ENCODE results near the gene NDST1.
A peak's percentile ranks its signal among the peaks of the same experiment; 100 is the strongest.

The NDST1 gene

GRCh38 chr5:150535611-150536010 is 27.7 kb downstream of the NDST1 start:
- H3K27me3 Mint-ChIP-seq = no peaks in the 10 kb centered on the region
- peaks cover 51% of the 10 kb centered on the region for H3K36me3 Mint-ChIP-seq
- no peaks in the 10 kb centered on the region for H3K4me1 Mint-ChIP-seq
- H3K4me3 Mint-ChIP-seq = no peak overlapping the region
- no peak overlapping the region for H3K27ac Mint-ChIP-seq
- ATAC-seq = no peak
- no peaks in the 10 kb centered on the region for H3K9me3 Mint-ChIP-seq

- Mint-ChIP-seq H3K27ac (no peak overlapping the region), H3K4me1 (no peaks in the 10 kb centered on the region), H3K36me3 (peaks cover 44% of the 10 kb centered on the region), H3K9me3 (no peaks in the 10 kb centered on the region), H3K27me3 (no peaks in the 10 kb centered on the region), H3K4me3 (no peak overlapping the region)
- ATAC-seq = no peak
Measured at GRCh38 chr5:150538007-150538917, 30.3 kb downstream of the NDST1 start.

- Mint-ChIP-seq H3K27me3 (no peaks in the 10 kb centered on the region), H3K9me3 (no peaks in the 10 kb centered on the region), H3K4me3 (no peak overlapping the region), H3K4me1 (no peaks in the 10 kb centered on the region), H3K36me3 (peaks cover 43% of the 10 kb centered on the region), H3K27ac (no peak overlapping the region)
- ATAC-seq = no peak
Measured at GRCh38 chr5:150539206-150539605, 31.3 kb downstream of the NDST1 start.

- no peaks in the 10 kb centered on the region for H3K9me3 Mint-ChIP-seq
- no peak overlapping the region for H3K27ac Mint-ChIP-seq
- no peak for ATAC-seq
- no peak overlapping the region for H3K4me3 Mint-ChIP-seq
- H3K27me3 Mint-ChIP-seq = no peaks in the 10 kb centered on the region
- peaks cover 35% of the 10 kb centered on the region for H3K36me3 Mint-ChIP-seq
- peaks cover 7% of the 10 kb centered on the region for H3K4me1 Mint-ChIP-seq
Measured at GRCh38 chr5:150540042-150540441, 32.1 kb downstream of the NDST1 start.

GRCh38 chr5:150540615-150541396 is 32.9 kb downstream of the NDST1 start:
- Mint-ChIP-seq H3K9me3 (no peaks in the 10 kb centered on the region), H3K4me1 (peaks cover 8% of the 10 kb centered on the region), H3K4me3 (no peak overlapping the region), H3K36me3 (peaks cover 34% of the 10 kb centered on the region), H3K27me3 (no peaks in the 10 kb centered on the region), H3K27ac (no peak overlapping the region)
- ATAC-seq = no peak

- Mint-ChIP-seq H3K9me3 (no peaks in the 10 kb centered on the region), H3K4me1 (peaks cover 8% of the 10 kb centered on the region), H3K27ac (no peak overlapping the region), H3K4me3 (no peak overlapping the region), H3K27me3 (no peaks in the 10 kb centered on the region), H3K36me3 (peaks cover 34% of the 10 kb centered on the region)
- no peak for ATAC-seq
Measured at GRCh38 chr5:150541397-150541675, 33.4 kb downstream of the NDST1 start.

- Mint-ChIP-seq H3K9me3 (no peaks in the 10 kb centered on the region), H3K27ac (no peak overlapping the region), H3K4me1 (peaks cover 8% of the 10 kb centered on the region), H3K4me3 (no peak overlapping the region), H3K36me3 (peaks cover 34% of the 10 kb centered on the region), H3K27me3 (no peaks in the 10 kb centered on the region)
- no peak for ATAC-seq
Measured at GRCh38 chr5:150541895-150542294, 34.0 kb downstream of the NDST1 start.

- no peak for ATAC-seq
- Mint-ChIP-seq H3K4me3 (no peak overlapping the region), H3K36me3 (peaks cover 26% of the 10 kb centered on the region), H3K27ac (peak overlapping the region; percentile 45), H3K4me1 (peaks cover 8% of the 10 kb centered on the region), H3K27me3 (no peaks in the 10 kb centered on the region), H3K9me3 (no peaks in the 10 kb centered on the region)
Measured at GRCh38 chr5:150542933-150543445, 35.1 kb downstream of the NDST1 start.

- Mint-ChIP-seq H3K36me3 (peaks cover 21% of the 10 kb centered on the region), H3K4me3 (no peak overlapping the region), H3K4me1 (peaks cover 8% of the 10 kb centered on the region), H3K27ac (no peak overlapping the region), H3K27me3 (no peaks in the 10 kb centered on the region), H3K9me3 (no peaks in the 10 kb centered on the region)
- ATAC-seq = peak; percentile 85
Measured at GRCh38 chr5:150544611-150545219, 36.8 kb downstream of the NDST1 start.

- Mint-ChIP-seq H3K4me1 (peaks cover 8% of the 10 kb centered on the region), H3K9me3 (no peaks in the 10 kb centered on the region), H3K27ac (no peak overlapping the region), H3K36me3 (peaks cover 20% of the 10 kb centered on the region), H3K4me3 (no peak overlapping the region), H3K27me3 (no peaks in the 10 kb centered on the region)
- no peak for ATAC-seq
Measured at GRCh38 chr5:150545246-150545645, 37.3 kb downstream of the NDST1 start.

- peaks cover 8% of the 10 kb centered on the region for H3K4me1 Mint-ChIP-seq
- H3K4me3 Mint-ChIP-seq = no peak overlapping the region
- no peak for ATAC-seq
- H3K27ac Mint-ChIP-seq = no peak overlapping the region
- H3K27me3 Mint-ChIP-seq = no peaks in the 10 kb centered on the region
- no peaks in the 10 kb centered on the region for H3K9me3 Mint-ChIP-seq
- peaks cover 25% of the 10 kb centered on the region for H3K36me3 Mint-ChIP-seq
Measured at GRCh38 chr5:150548123-150548522, 40.2 kb downstream of the NDST1 start.

- Mint-ChIP-seq H3K9me3 (no peaks in the 10 kb centered on the region), H3K4me1 (peaks cover 4% of the 10 kb centered on the region), H3K27me3 (no peaks in the 10 kb centered on the region), H3K36me3 (peaks cover 25% of the 10 kb centered on the region), H3K4me3 (no peak overlapping the region), H3K27ac (no peak overlapping the region)
- no peak for ATAC-seq
Measured at GRCh38 chr5:150549735-150550134, 41.8 kb downstream of the NDST1 start.

GRCh38 chr5:150550286-150550685 is 42.4 kb downstream of the NDST1 start:
- Mint-ChIP-seq H3K27ac (no peak overlapping the region), H3K27me3 (no peaks in the 10 kb centered on the region), H3K9me3 (no peaks in the 10 kb centered on the region), H3K4me3 (no peak overlapping the region), H3K36me3 (peaks cover 25% of the 10 kb centered on the region), H3K4me1 (no peaks in the 10 kb centered on the region)
- ATAC-seq = no peak

GRCh38 chr5:150551066-150551465 is 43.1 kb downstream of the NDST1 start:
- H3K27ac Mint-ChIP-seq = no peak overlapping the region
- no peak overlapping the region for H3K4me3 Mint-ChIP-seq
- no peaks in the 10 kb centered on the region for H3K9me3 Mint-ChIP-seq
- ATAC-seq = no peak
- no peaks in the 10 kb centered on the region for H3K4me1 Mint-ChIP-seq
- no peaks in the 10 kb centered on the region for H3K27me3 Mint-ChIP-seq
- H3K36me3 Mint-ChIP-seq = peaks cover 20% of the 10 kb centered on the region

GRCh38 chr5:150553402-150553801 is 45.5 kb downstream of the NDST1 start:
- Mint-ChIP-seq H3K36me3 (peaks cover 25% of the 10 kb centered on the region), H3K4me1 (peaks cover 8% of the 10 kb centered on the region), H3K9me3 (no peaks in the 10 kb centered on the region), H3K27ac (no peak overlapping the region), H3K27me3 (no peaks in the 10 kb centered on the region), H3K4me3 (no peak overlapping the region)
- no peak for ATAC-seq

All from stimulated activated memory B cell treated with anti-CD40 and anti-IgM and Interleukin-4, amounts not matched to agents 10 μg/mL and 1 μg/mL and 100 μg/mL, for 72 hours (primary cell).